Liver (tissue), 3 donors: ENCODE data around the gene MAPKAPK2.

ENCODE experiments used
- EGR1 ChIP-seq, 2 donors: IDR thresholded peaks; 2 replicates each; pipeline ENCODE4 v1.6.1; 2016 to 2018; ENCODE audit warnings: antibody characterized with exemption in 2 of 2, low read depth in 2 of 2
- FOXA1 ChIP-seq: IDR thresholded peaks from 2 replicates; pipeline ENCODE4 v1.6.1; 2016; ENCODE audit warnings: antibody characterized with exemption
- FOXA2 ChIP-seq: IDR thresholded peaks from 2 replicates; pipeline ENCODE4 v1.6.1; 2016; ENCODE audit warnings: antibody characterized with exemption
- GABPA ChIP-seq, 2 donors: IDR thresholded peaks in 1 of 2; conservative IDR thresholded peaks in 1 of 2; 2 replicates each; pipeline ENCODE4 v1.6.1; 2016; ENCODE audit warnings: antibody characterized with exemption in 2 of 2, mild to moderate bottlenecking in 1 of 2, moderate library complexity in 1 of 2
- HNF4A ChIP-seq, 2 donors: conservative IDR thresholded peaks; 2 replicates each; pipeline ENCODE4 v1.6.1; 2016; ENCODE audit warnings: antibody characterized with exemption in 2 of 2, mild to moderate bottlenecking in 2 of 2
- SP1 ChIP-seq: IDR thresholded peaks from 2 replicates; pipeline ENCODE4 v1.6.1; 2018; ENCODE audit warnings: antibody characterized with exemption, mild to moderate bottlenecking
- TAF1 ChIP-seq: conservative IDR thresholded peaks from 2 replicates; pipeline ENCODE4 v1.6.1; 2016; ENCODE audit warnings: antibody characterized with exemption, mild to moderate bottlenecking
- TF ChIP-seq, protein P1 (sequence below): fragments of 150-350 bp; IDR thresholded peaks from 2 replicates; pipeline ENCODE4 v1.5.1; 2017; ENCODE audit warnings: improper control_type of control experiment, low read depth, low read length; ENCODE audit not compliant: missing input control
- TF ChIP-seq, protein P2 (sequence below): IDR thresholded peaks from 2 replicates; pipeline ENCODE4 v1.6.1; 2016; ENCODE audit warnings: antibody characterized with exemption, mild to moderate bottlenecking
- TF ChIP-seq, protein P3 (sequence below): IDR thresholded peaks from 2 replicates; pipeline ENCODE4 v1.6.1; 2016; ENCODE audit warnings: antibody characterized with exemption
- donor health status: healthy.
- donor health status: healthy.

DNA sequence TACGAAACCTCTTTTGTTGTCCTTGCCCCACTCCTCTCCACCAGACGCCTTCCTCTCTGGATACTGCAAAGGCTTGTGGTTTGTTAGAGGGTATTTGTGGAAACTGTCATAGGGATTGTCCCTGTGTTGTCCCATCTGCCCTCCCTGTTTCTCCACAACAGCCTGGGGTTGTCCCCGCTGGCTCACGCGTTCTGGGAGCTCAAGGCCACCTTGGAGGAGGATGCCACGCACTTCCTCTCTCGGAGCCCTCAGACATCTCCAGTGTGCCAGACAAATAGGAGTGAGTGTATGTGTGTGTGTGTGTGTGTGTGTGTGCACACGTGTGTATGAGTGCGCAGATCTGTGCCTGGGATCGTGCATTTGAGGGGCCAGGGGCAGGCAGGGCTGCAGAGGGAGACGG is 48.3 kb downstream of the MAPKAPK2 start:
- TF ChIP-seq, protein P1, sequence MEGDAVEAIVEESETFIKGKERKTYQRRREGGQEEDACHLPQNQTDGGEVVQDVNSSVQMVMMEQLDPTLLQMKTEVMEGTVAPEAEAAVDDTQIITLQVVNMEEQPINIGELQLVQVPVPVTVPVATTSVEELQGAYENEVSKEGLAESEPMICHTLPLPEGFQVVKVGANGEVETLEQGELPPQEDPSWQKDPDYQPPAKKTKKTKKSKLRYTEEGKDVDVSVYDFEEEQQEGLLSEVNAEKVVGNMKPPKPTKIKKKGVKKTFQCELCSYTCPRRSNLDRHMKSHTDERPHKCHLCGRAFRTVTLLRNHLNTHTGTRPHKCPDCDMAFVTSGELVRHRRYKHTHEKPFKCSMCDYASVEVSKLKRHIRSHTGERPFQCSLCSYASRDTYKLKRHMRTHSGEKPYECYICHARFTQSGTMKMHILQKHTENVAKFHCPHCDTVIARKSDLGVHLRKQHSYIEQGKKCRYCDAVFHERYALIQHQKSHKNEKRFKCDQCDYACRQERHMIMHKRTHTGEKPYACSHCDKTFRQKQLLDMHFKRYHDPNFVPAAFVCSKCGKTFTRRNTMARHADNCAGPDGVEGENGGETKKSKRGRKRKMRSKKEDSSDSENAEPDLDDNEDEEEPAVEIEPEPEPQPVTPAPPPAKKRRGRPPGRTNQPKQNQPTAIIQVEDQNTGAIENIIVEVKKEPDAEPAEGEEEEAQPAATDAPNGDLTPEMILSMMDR = no peak
- no peak for TF ChIP-seq FOXA1
- TF ChIP-seq, protein P2, sequence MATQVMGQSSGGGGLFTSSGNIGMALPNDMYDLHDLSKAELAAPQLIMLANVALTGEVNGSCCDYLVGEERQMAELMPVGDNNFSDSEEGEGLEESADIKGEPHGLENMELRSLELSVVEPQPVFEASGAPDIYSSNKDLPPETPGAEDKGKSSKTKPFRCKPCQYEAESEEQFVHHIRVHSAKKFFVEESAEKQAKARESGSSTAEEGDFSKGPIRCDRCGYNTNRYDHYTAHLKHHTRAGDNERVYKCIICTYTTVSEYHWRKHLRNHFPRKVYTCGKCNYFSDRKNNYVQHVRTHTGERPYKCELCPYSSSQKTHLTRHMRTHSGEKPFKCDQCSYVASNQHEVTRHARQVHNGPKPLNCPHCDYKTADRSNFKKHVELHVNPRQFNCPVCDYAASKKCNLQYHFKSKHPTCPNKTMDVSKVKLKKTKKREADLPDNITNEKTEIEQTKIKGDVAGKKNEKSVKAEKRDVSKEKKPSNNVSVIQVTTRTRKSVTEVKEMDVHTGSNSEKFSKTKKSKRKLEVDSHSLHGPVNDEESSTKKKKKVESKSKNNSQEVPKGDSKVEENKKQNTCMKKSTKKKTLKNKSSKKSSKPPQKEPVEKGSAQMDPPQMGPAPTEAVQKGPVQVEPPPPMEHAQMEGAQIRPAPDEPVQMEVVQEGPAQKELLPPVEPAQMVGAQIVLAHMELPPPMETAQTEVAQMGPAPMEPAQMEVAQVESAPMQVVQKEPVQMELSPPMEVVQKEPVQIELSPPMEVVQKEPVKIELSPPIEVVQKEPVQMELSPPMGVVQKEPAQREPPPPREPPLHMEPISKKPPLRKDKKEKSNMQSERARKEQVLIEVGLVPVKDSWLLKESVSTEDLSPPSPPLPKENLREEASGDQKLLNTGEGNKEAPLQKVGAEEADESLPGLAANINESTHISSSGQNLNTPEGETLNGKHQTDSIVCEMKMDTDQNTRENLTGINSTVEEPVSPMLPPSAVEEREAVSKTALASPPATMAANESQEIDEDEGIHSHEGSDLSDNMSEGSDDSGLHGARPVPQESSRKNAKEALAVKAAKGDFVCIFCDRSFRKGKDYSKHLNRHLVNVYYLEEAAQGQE = no peak
- TF ChIP-seq, protein P3, sequence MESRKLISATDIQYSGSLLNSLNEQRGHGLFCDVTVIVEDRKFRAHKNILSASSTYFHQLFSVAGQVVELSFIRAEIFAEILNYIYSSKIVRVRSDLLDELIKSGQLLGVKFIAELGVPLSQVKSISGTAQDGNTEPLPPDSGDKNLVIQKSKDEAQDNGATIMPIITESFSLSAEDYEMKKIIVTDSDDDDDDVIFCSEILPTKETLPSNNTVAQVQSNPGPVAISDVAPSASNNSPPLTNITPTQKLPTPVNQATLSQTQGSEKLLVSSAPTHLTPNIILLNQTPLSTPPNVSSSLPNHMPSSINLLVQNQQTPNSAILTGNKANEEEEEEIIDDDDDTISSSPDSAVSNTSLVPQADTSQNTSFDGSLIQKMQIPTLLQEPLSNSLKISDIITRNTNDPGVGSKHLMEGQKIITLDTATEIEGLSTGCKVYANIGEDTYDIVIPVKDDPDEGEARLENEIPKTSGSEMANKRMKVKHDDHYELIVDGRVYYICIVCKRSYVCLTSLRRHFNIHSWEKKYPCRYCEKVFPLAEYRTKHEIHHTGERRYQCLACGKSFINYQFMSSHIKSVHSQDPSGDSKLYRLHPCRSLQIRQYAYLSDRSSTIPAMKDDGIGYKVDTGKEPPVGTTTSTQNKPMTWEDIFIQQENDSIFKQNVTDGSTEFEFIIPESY = no peak
- TF ChIP-seq SP1 = no peak
- TF ChIP-seq TAF1 = no peak
- no peak for TF ChIP-seq GABPA (IDR thresholded peaks at IDR 0.05 in 1 of 2, conservative IDR thresholded peaks at IDR 0.05 in 1 of 2)
- no peak for TF ChIP-seq FOXA2
- TF ChIP-seq EGR1 (IDR thresholded peaks at IDR 0.05; ENCODE audit: low read depth in 2 of 2) = no peak
- no peak for TF ChIP-seq HNF4A (conservative IDR thresholded peaks at IDR 0.05)
